Nephron progenitor cell (in vitro differentiated cells): ENCODE results near the gene BCDIN3D.
"Not testable (repeated sequence)": the region's sequence is repeated elsewhere in the genome, so short reads cannot be mapped to it uniquely, and the experiment has no call there.

Source experiments
- DNase-seq: peaks from one replicate; pipeline ENCODE4 v3.0.0; 2021
- H3K27ac Mint-ChIP-seq: 2 replicates; pipeline ENCODE4 v1.8.0; 2021; ENCODE audit warnings: mild to moderate bottlenecking, moderate library complexity, mixed read lengths
- H3K27me3 Mint-ChIP-seq: 2 replicates; pipeline ENCODE4 v1.8.0; 2021; ENCODE audit warnings: mild to moderate bottlenecking, low read depth, mixed read lengths; ENCODE audit not compliant: poor library complexity
- H3K36me3 Mint-ChIP-seq: 2 replicates; pipeline ENCODE4 v1.8.0; 2021; ENCODE audit warnings: low read depth, mixed read lengths
- H3K4me1 Mint-ChIP-seq: 2 replicates; pipeline ENCODE4 v1.8.0; 2021; ENCODE audit warnings: mixed read lengths
- H3K4me3 Mint-ChIP-seq: 2 replicates; pipeline ENCODE4 v1.8.0; 2021; ENCODE audit warnings: mild to moderate bottlenecking, moderate library complexity, mixed read lengths
- H3K9me3 Mint-ChIP-seq: 2 replicates; pipeline ENCODE4 v1.8.0; 2021; ENCODE audit warnings: mild to moderate bottlenecking, moderate library complexity, mixed read lengths
- TF ChIP-seq, protein P1 (sequence below): fragments of 200-600 bp; sonication (generic); IDR thresholded peaks from 2 replicates; pipeline ENCODE4 v1.5.0; 2021; ENCODE audit warnings: antibody characterized with exemption

Gene BCDIN3D

GRCh38 chr12:49885118-49885517, 42.2 kb upstream of the BCDIN3D start:
- DNase-seq, result peak; percentile 34
- Mint-ChIP-seq H3K27ac (no peak overlapping the region), H3K27me3 (peaks cover 6% of the 10 kb centered on the region), H3K4me1 (peaks cover 71% of the 10 kb centered on the region), H3K9me3 (no peaks in the 10 kb centered on the region), H3K4me3 (peak overlapping the region; percentile 6), H3K36me3 (no peaks in the 10 kb centered on the region)
- TF ChIP-seq, protein P1, sequence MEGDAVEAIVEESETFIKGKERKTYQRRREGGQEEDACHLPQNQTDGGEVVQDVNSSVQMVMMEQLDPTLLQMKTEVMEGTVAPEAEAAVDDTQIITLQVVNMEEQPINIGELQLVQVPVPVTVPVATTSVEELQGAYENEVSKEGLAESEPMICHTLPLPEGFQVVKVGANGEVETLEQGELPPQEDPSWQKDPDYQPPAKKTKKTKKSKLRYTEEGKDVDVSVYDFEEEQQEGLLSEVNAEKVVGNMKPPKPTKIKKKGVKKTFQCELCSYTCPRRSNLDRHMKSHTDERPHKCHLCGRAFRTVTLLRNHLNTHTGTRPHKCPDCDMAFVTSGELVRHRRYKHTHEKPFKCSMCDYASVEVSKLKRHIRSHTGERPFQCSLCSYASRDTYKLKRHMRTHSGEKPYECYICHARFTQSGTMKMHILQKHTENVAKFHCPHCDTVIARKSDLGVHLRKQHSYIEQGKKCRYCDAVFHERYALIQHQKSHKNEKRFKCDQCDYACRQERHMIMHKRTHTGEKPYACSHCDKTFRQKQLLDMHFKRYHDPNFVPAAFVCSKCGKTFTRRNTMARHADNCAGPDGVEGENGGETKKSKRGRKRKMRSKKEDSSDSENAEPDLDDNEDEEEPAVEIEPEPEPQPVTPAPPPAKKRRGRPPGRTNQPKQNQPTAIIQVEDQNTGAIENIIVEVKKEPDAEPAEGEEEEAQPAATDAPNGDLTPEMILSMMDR, result no peak

- H3K9me3 Mint-ChIP-seq, result peaks cover 18% of the 10 kb centered on the region
- no peaks in the 10 kb centered on the region for H3K36me3 Mint-ChIP-seq
- peaks cover 6% of the 10 kb centered on the region for H3K27me3 Mint-ChIP-seq
- TF ChIP-seq, protein P1, result no peak
- peaks cover 67% of the 10 kb centered on the region for H3K4me1 Mint-ChIP-seq
- H3K27ac Mint-ChIP-seq, result no peak overlapping the region
- peak; percentile 41 for DNase-seq
- H3K4me3 Mint-ChIP-seq, result no peak overlapping the region
These were observed 40.1 kb upstream of the BCDIN3D start for GRCh38 chr12:49882851-49883464.

GRCh38 chr12:49882248-49882850, 39.4 kb upstream of the BCDIN3D start:
- no peak overlapping the region for H3K27ac Mint-ChIP-seq
- no peak for DNase-seq
- H3K27me3 Mint-ChIP-seq, result peaks cover 6% of the 10 kb centered on the region

GRCh38 chr12:49881415-49882247, 38.7 kb upstream of the BCDIN3D start:
- no peak overlapping the region for H3K27ac Mint-ChIP-seq
- H3K27me3 Mint-ChIP-seq, result peaks cover 6% of the 10 kb centered on the region
- TF ChIP-seq, protein P1, result no peak
- no peak overlapping the region for H3K4me3 Mint-ChIP-seq
- H3K9me3 Mint-ChIP-seq, result peaks cover 20% of the 10 kb centered on the region
- DNase-seq, result no peak
- no peaks in the 10 kb centered on the region for H3K36me3 Mint-ChIP-seq
- peaks cover 53% of the 10 kb centered on the region for H3K4me1 Mint-ChIP-seq

More at GRCh38 chr12:49882248-49882850, 39.4 kb upstream of the BCDIN3D start:
- Mint-ChIP-seq H3K36me3 (no peaks in the 10 kb centered on the region), H3K9me3 (peaks cover 20% of the 10 kb centered on the region), H3K4me1 (peaks cover 61% of the 10 kb centered on the region), H3K4me3 (no peak overlapping the region)
- TF ChIP-seq, protein P1, result no peak

GRCh38 chr12:49880756-49881414, 38.0 kb upstream of the BCDIN3D start:
- Mint-ChIP-seq H3K9me3 (peaks cover 20% of the 10 kb centered on the region), H3K36me3 (no peaks in the 10 kb centered on the region), H3K27me3 (peaks cover 6% of the 10 kb centered on the region), H3K4me3 (no peak overlapping the region), H3K27ac (no peak overlapping the region), H3K4me1 (peaks cover 47% of the 10 kb centered on the region)
- TF ChIP-seq, protein P1, result no peak
- DNase-seq, result no peak

DNA sequence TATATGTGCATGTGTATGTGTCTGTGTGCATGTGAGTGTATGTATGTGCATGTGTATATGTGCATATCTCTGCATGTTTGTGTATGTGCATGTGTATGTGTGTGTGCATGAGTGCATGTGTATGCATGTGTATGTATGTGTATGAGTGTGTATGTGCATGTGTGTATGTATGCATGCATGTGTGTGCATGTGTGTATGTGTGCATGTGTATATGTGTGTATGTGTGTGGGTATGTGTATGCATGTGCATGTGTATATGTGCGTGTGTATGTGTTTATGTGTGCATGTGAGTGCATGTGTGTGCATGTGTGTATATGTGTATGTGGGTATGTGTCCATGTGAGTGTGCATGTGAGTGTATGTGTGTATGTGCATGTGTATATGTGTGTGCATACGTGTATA, 36.2 kb upstream of the BCDIN3D start:
- H3K27me3 Mint-ChIP-seq, H3K4me3 Mint-ChIP-seq, DNase-seq, H3K36me3 Mint-ChIP-seq, H3K27ac Mint-ChIP-seq: not testable (repeated sequence)
- Mint-ChIP-seq H3K9me3 (peaks cover 20% of the 10 kb centered on the region), H3K4me1 (peaks cover 38% of the 10 kb centered on the region)
